ENCODE results near the gene RCAN2. TPM values are rescaled to one million over a fixed set of nuclear protein-coding genes. Genes with fewer than 3 reads are reported as not detected.

RCAN2 gene
- total and polyA plus RNA-seq, 10 donors: 2.4 to 15.7 (median 7.2) TPM

DNA sequence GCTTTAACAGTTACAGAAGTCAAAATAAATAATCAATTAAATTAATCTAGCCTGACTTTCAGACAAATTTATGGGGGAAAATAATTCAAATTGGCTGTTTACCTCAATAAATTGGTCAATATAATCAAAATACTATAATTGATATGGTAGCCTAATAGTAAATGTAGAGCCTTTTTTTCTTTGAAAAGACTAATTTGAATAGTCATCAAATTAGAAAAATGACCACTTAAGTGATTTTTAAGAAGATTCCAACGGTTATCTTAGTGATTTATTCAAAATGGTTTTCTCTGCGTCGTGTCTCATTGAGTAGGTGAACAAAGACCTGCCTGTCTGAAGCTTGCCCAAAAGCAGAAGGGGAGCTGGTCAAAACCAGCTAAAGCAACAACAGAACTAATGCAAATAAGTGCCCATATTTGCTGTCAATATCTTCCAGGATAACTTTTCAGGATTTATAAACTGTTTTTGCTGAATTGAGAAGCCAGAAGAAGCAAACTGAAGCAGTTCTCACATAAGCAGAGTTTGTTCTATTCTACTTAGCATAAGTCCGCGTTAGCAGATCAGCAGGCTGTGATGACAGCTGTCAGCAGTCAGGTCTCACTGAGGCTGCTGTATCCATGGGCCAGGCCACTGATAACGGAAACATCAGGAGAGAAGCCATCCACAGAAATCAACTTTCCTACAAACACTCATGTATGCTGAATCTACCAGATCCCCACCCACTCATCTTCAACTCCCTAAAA, 7.0 kb downstream of the RCAN2 start:
- Histone ChIP-seq H3K4me1 (peaks cover 0 to 10% (median 0%) of the 10 kb centered on the region in 6 donors), H3K27me3 (replicated peaks in 1 of 7) (peaks cover 0 to 31% (median 2%) of the 10 kb centered on the region in 7 donors), H3K27ac (no peak overlapping the region), H3K9me3 (no peaks in the 10 kb centered on the region), H3K4me3 (no peak overlapping the region), H3K36me3 (no peaks in the 10 kb centered on the region)
- intact Hi-C loops (cut with DNase I; ENCODE audit: low total_unique reads): no loop called here
- 80 to 92% (median 89%) methylated on average over 6 of the region's 6 CpGs for WGBS, 5 donors
- DNase-seq: no peak
- TF ChIP-seq CTCF (IDR thresholded peaks at IDR 0.05 in 8 of 11, conservative IDR thresholded peaks at IDR 0.05 in 3 of 11) (no peak), POLR2AphosphoS5 (IDR thresholded peaks at IDR 0.05) (no peak), POLR2A (IDR thresholded peaks at IDR 0.05) (no peak)

- intact Hi-C loops (cut with DNase I; ENCODE audit: low total_unique reads): no loop called here
- Histone ChIP-seq H3K4me3 (no peak overlapping the region), H3K36me3 (no peaks in the 10 kb centered on the region), H3K4me1 (no peaks in the 10 kb centered on the region), H3K9me3 (no peaks in the 10 kb centered on the region), H3K27ac (no peak overlapping the region), H3K27me3 (replicated peaks in 1 of 7) (peaks cover 0 to 3% (median 0%) of the 10 kb centered on the region in 7 donors)
- DNase-seq: no peak
- TF ChIP-seq POLR2AphosphoS5 (IDR thresholded peaks at IDR 0.05): no peak
Measured at GRCh38 chr6:46476301-46476700, 14.9 kb downstream of the RCAN2 start.

GRCh38 chr6:46473881-46474280, 17.4 kb downstream of the RCAN2 start:
- no peaks in the 10 kb centered on the region for H3K9me3 ChIP-seq
- H3K4me3 ChIP-seq: no peak overlapping the region
- intact Hi-C loops (cut with DNase I; ENCODE audit: low total_unique reads): no loop called here
- no peaks in the 10 kb centered on the region for H3K36me3 ChIP-seq
- TF ChIP-seq CTCF (IDR thresholded peaks at IDR 0.05 in 8 of 11, conservative IDR thresholded peaks at IDR 0.05 in 3 of 11) (no peak), POLR2A (IDR thresholded peaks at IDR 0.05) (no peak), POLR2AphosphoS5 (IDR thresholded peaks at IDR 0.05) (no peak)
- H3K27ac ChIP-seq: no peak overlapping the region
- no peak for DNase-seq
- no peaks in the 10 kb centered on the region for H3K4me1 ChIP-seq
- H3K27me3 ChIP-seq (replicated peaks in 1 of 7): peaks cover 0 to 3% (median 0%) of the 10 kb centered on the region in 7 donors

DNA sequence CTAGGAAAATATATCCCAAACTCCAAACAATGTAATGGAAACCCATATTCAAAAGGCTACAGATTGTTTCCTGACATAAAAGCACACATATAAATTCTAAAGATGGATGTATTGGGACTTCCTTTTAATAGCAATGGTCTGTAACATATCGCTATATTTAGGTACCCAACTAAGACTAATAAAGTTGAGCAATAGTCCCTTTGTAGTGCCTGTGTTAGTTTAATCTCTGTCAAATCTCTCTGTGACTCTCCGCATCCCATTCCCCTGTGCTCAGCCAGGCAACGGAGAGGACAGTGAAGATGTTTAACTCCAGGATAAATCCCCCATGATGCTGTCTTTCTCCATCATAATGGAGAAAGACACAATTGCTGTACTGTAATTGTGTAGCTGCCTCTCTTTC, 19.0 kb downstream of the RCAN2 start:
- TF ChIP-seq POLR2AphosphoS5 (IDR thresholded peaks at IDR 0.05): no peak
- no peak for TF ChIP-seq CTCF (IDR thresholded peaks at IDR 0.05 in 8 of 11, conservative IDR thresholded peaks at IDR 0.05 in 3 of 11)
- TF ChIP-seq POLR2A (IDR thresholded peaks at IDR 0.05): no peak
- Histone ChIP-seq H3K27ac (no peak overlapping the region), H3K27me3 (replicated peaks in 1 of 7) (peaks cover 0 to 3% (median 0%) of the 10 kb centered on the region in 7 donors), H3K4me1 (no peaks in the 10 kb centered on the region), H3K36me3 (no peaks in the 10 kb centered on the region), H3K4me3 (no peak overlapping the region), H3K9me3 (no peaks in the 10 kb centered on the region)
- DNase-seq: no peak
- WGBS, 5 donors: 79 to 92% (median 87%) methylated on average over 3 of the region's 3 CpGs
- intact Hi-C loops (cut with DNase I; ENCODE audit: low total_unique reads): no loop called here
